ENCODE data around the gene OTOG.

Gene OTOG

DNA sequence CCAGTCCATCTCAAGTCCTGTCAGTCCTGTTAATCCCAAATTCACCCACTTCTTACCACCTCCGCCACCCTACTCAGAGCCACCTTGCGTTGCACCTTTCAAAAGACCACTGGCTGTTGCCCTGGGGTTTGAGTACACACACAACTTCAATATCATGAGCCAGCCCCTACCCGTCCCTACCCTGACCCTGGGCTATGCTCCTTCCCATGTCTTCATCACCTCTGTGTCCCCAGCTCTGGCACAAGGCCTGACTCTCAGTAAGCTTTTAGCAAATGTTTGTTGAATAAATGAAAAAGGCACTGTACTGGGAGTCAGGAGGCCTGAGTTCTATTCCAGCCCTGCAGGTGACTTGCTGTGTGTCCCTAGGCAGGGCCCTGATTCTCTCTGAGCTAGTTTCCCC lies 26.5 kb downstream of the OTOG start:
- DNase-seq (ENCODE audit: low spot score in 2 of 2) = no peak
- H3K4me1 Mint-ChIP-seq = no peaks in the 10 kb centered on the region
- no peak overlapping the region for H3K27ac Mint-ChIP-seq (ENCODE audit: low read depth)

DNA sequence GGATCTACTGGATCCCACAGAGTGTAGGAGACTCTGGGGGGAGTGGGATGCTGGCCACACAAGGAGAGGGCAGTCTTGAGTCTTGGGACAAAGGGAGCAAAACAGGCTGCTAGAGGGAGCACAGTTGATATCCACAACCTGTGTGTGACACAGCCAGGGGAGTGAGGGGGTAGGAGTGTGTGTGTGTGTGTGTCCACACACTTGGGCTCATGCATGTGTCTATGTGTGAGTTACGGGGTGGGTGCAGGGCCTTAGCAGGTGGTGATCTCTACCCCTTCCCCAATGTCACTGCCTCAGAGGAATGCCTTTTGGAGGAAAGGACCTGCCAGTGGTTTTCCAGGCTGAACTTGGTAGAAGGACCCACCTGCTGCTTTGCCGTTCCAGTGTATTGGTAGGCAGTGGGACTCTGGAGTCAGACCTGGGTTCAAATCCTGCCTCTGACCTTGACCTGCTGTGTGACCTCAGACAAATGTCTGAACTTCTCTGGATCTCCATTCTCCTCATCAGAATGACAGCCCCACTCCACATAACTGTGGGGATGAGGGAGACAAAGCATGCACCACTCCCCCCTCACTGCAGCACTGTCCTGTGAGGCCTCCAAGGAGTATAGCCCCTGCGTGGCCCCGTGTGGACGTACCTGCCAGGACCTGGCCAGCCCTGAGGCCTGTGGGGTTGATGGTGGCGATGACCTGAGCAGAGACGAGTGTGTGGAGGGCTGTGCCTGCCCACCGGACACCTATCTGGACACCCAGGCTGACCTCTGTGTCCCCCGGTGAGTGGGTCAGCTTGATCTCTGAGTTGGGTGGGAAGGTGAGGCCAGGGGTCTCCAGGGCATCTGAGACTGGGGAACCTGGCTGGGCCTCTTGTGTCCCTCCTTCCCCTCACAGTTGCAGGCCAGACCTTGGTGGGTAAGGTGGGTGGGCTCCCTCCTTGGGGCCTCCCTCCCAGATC lies 27.4 kb downstream of the OTOG start:
- Mint-ChIP-seq H3K36me3 (ENCODE audit: insufficient read depth) (no peaks in the 10 kb centered on the region), H3K27ac (ENCODE audit: low read depth) (no peak overlapping the region), H3K4me1 (no peaks in the 10 kb centered on the region), H3K9me3 (no peaks in the 10 kb centered on the region), H3K27me3 (peaks cover 47% of the 10 kb centered on the region), H3K4me3 (no peak overlapping the region)
- no peak for ATAC-seq (replicated peaks; ENCODE audit: extremely low read depth, poor library complexity, severe bottlenecking)
- DNase-seq (ENCODE audit: low spot score in 2 of 2) = no peak

More for the DNA sequence above, 26.5 kb downstream of the OTOG start:
- Mint-ChIP-seq H3K27me3 (peaks cover 45% of the 10 kb centered on the region), H3K4me3 (no peak overlapping the region), H3K9me3 (no peaks in the 10 kb centered on the region), H3K36me3 (ENCODE audit: insufficient read depth) (no peaks in the 10 kb centered on the region)
- ATAC-seq (replicated peaks; ENCODE audit: extremely low read depth, poor library complexity, severe bottlenecking) = no peak

DNA sequence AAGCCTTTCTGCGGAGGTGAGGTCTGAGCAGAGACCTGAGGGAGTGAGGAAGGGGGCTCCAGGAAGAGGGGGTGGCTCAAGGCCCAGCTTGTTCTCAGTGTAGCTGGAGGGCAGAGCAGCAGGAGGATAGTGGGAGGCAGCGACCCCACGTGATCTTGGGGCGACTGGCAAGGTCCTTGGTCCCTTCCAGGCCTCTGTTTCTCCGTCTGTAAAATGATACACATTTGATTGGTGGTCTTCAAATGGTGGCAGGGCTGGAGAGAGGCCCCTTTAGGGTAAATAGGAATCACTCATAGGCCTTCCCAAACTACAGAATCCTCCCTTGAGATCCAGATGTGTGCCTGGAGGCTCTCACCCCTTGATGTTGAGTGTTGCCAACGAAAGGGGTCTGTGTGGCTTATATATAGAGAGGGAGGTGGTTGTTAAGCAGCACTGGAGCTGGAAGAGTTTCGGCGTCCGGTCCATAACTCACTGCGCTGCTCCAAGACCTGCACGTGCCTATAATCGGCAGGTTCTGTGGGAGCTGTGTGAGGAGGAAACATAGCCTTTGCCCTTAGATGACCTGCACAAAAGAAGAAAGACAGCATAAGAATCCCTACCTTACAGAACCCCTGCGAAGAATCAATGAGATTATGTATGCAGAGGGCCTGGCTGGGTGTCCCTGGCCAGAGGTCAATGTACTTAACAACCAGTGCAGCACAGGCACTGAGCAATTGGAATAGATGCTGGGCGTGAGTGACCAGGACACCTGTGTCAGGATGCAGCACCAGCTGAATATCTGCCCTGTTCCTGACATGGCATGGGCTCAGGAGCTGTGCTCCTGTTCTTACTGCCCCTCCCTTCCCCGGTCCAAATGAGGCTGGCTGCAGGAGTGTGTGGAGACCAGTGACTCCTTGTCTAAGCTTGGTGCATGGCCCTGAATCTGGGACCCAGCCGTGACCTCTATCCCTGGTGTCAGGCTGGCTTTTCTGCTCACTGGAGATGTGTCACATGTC lies 28.7 kb downstream of the OTOG start:
- no peaks in the 10 kb centered on the region for H3K4me1 Mint-ChIP-seq
- peaks cover 47% of the 10 kb centered on the region for H3K27me3 Mint-ChIP-seq
- no peaks in the 10 kb centered on the region for H3K9me3 Mint-ChIP-seq
- no peak overlapping the region for H3K27ac Mint-ChIP-seq (ENCODE audit: low read depth)
- DNase-seq (ENCODE audit: low spot score in 2 of 2) (no peak), ATAC-seq (replicated peaks; ENCODE audit: extremely low read depth, poor library complexity, severe bottlenecking) (no peak)
- H3K36me3 Mint-ChIP-seq (ENCODE audit: insufficient read depth) = no peaks in the 10 kb centered on the region
- H3K4me3 Mint-ChIP-seq = no peak overlapping the region

DNA sequence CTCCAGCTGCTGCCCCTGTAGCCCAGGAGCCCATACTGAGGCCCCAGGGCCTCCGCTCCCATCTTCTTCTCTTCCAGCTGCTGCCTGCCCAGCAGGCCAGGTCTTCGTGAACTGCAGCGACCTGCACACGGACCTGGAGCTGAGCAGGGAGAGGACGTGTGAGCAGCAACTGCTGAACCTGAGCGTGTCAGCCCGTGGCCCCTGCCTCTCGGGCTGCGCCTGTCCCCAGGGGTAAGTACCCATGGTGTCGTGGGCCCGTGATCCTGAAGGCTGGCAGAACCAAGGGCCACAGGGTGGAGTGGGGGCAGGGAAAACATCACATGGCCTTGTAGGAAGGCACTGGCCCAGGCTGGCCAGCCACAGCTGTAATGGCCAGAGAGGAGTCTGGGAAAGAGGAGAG lies 31.2 kb downstream of the OTOG start:
- no peaks in the 10 kb centered on the region for H3K4me1 Mint-ChIP-seq
- no peaks in the 10 kb centered on the region for H3K36me3 Mint-ChIP-seq (ENCODE audit: insufficient read depth)
- H3K4me3 Mint-ChIP-seq = no peak overlapping the region
- H3K27me3 Mint-ChIP-seq = peaks cover 41% of the 10 kb centered on the region
- no peak overlapping the region for H3K27ac Mint-ChIP-seq (ENCODE audit: low read depth)
- no peaks in the 10 kb centered on the region for H3K9me3 Mint-ChIP-seq
- no peak for ATAC-seq (replicated peaks; ENCODE audit: extremely low read depth, poor library complexity, severe bottlenecking)
- no peak for DNase-seq (ENCODE audit: low spot score in 2 of 2)

DNA sequence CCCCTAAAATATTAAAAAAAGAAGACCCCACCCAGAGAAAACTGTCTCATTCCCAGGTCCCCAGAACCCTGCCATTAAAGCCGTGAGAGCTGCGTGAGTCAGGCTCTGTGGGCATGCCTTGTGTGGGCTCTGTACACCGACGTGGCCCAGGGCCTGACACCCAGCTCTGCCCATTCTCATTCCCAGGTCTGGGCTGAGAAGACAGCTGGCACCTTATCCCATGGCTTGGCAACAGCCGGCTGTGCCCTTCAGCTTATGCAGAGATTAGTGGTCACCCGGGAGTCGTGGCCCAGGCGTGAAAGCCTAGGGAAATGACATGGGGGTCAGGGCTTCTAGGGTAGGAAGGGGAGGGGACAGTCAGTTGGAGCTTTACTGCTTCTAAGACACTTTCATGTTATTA lies 31.9 kb downstream of the OTOG start:
- H3K36me3 Mint-ChIP-seq (ENCODE audit: insufficient read depth) = no peaks in the 10 kb centered on the region
- H3K27me3 Mint-ChIP-seq = peaks cover 35% of the 10 kb centered on the region
- H3K4me1 Mint-ChIP-seq = no peaks in the 10 kb centered on the region
- ATAC-seq (replicated peaks; ENCODE audit: extremely low read depth, poor library complexity, severe bottlenecking) = no peak
- H3K9me3 Mint-ChIP-seq = no peaks in the 10 kb centered on the region
- DNase-seq (ENCODE audit: low spot score in 2 of 2) = no peak
- no peak overlapping the region for H3K27ac Mint-ChIP-seq (ENCODE audit: low read depth)
- H3K4me3 Mint-ChIP-seq = no peak overlapping the region

DNA sequence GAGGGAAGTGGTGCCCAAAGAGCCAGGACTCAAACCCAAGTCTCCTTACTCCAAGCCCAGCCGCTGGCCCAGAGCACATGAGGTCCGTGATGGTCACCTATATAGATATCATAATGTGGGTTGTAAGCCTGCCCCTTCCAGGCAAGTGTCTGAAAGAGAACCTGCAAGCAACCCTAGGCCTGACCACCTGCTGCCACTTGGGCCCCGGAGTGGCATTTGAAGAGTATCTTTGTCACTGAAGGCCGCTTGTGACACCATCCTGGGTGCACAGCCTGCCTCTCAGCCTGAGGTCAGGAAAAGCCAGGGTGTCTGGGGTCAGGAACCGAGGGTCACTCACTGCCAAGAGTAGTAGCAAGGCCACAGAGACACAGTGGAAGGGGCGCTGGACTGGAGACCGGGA lies 32.4 kb downstream of the OTOG start:
- no peak for ATAC-seq (replicated peaks; ENCODE audit: extremely low read depth, poor library complexity, severe bottlenecking)
- H3K9me3 Mint-ChIP-seq = no peaks in the 10 kb centered on the region
- no peak overlapping the region for H3K27ac Mint-ChIP-seq (ENCODE audit: low read depth)
- no peaks in the 10 kb centered on the region for H3K36me3 Mint-ChIP-seq (ENCODE audit: insufficient read depth)
- no peaks in the 10 kb centered on the region for H3K4me1 Mint-ChIP-seq
- no peak for DNase-seq (ENCODE audit: low spot score in 2 of 2)
- H3K4me3 Mint-ChIP-seq = no peak overlapping the region
- H3K27me3 Mint-ChIP-seq = peaks cover 30% of the 10 kb centered on the region

DNA sequence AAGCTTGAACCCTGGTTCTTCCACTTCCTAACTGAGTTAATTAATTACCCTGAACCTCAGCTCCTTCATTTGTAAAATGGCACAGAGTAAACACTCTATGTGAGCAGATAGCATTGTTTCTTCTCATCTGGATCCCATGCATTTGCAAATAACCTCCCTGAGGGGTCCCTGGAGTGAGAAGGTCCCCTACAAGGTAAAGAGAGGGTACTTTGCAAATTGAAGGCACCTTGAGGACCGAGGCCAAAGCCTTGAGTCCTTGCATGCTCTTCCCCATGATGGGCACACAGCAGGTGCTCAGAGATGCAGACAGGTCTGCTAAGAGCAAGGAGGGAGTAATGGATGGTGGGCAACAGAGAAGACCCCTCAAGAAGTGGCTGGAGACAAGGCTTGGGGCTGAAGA lies 33.2 kb downstream of the OTOG start:
- no peaks in the 10 kb centered on the region for H3K9me3 Mint-ChIP-seq
- no peak overlapping the region for H3K27ac Mint-ChIP-seq (ENCODE audit: low read depth)
- DNase-seq (ENCODE audit: low spot score in 2 of 2) (no peak), ATAC-seq (replicated peaks; ENCODE audit: extremely low read depth, poor library complexity, severe bottlenecking) (no peak)
- H3K27me3 Mint-ChIP-seq = peaks cover 27% of the 10 kb centered on the region
- no peaks in the 10 kb centered on the region for H3K36me3 Mint-ChIP-seq (ENCODE audit: insufficient read depth)
- H3K4me1 Mint-ChIP-seq = no peaks in the 10 kb centered on the region
- H3K4me3 Mint-ChIP-seq = no peak overlapping the region

DNA sequence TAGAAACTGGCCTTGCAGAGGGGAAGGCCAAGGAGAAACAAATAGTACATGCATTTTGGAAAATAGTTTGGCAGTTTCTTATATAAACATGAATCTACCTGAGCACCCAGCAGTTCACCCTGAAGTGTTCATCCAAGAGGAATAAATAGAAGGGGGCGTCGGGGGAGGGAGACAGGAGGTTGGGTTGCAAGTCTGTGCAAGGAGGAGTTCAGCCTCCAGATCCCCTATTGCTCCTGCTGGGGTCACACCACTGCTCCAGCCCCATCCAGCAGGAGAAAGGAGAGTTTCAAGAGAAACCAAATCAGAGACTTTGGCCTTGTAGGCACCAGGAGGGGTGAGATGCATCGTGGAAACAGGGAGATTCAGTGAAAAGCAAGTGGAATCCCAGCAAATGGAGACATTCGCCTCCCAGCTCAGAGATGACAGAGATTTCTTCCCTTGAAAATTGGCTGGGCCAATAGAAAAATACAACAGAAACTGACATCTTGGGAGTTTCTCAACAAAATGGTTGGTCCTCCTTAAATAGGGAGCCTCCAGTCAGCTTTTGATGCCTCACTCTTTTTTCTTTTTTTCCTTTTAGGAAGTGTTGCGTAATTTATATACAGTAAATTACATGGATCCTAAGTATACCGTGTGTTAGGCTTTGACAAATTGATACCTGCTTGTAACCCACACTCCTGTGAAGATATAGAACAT lies 34.1 kb downstream of the OTOG start:
- Mint-ChIP-seq H3K27me3 (peaks cover 33% of the 10 kb centered on the region), H3K4me3 (no peak overlapping the region), H3K36me3 (ENCODE audit: insufficient read depth) (no peaks in the 10 kb centered on the region), H3K4me1 (no peaks in the 10 kb centered on the region), H3K9me3 (no peaks in the 10 kb centered on the region), H3K27ac (ENCODE audit: low read depth) (no peak overlapping the region)
- no peak for ATAC-seq (replicated peaks; ENCODE audit: extremely low read depth, poor library complexity, severe bottlenecking)
- no peak for DNase-seq (ENCODE audit: low spot score in 2 of 2)

DNA sequence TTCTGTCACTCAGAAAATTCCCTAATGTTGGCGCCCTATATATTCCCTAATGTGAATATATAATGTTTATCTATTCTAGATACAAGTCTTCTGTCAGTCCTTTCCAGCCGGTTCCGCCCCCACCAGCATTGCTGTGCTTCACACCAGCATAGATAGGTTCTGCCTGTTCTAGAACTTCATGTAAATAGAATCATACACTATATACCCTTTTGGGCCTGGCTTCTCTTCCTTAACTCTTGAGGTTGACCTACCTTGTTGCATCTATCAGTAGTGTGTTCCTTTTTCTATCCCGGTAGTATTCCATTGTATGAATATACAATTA lies 34.6 kb downstream of the OTOG start:
- Mint-ChIP-seq H3K27ac (ENCODE audit: low read depth) (no peak overlapping the region), H3K4me1 (no peaks in the 10 kb centered on the region), H3K36me3 (ENCODE audit: insufficient read depth) (no peaks in the 10 kb centered on the region), H3K4me3 (no peak overlapping the region), H3K27me3 (peaks cover 37% of the 10 kb centered on the region), H3K9me3 (no peaks in the 10 kb centered on the region)
- DNase-seq (ENCODE audit: low spot score in 2 of 2) = no peak
- ATAC-seq (replicated peaks; ENCODE audit: extremely low read depth, poor library complexity, severe bottlenecking) = no peak

DNA sequence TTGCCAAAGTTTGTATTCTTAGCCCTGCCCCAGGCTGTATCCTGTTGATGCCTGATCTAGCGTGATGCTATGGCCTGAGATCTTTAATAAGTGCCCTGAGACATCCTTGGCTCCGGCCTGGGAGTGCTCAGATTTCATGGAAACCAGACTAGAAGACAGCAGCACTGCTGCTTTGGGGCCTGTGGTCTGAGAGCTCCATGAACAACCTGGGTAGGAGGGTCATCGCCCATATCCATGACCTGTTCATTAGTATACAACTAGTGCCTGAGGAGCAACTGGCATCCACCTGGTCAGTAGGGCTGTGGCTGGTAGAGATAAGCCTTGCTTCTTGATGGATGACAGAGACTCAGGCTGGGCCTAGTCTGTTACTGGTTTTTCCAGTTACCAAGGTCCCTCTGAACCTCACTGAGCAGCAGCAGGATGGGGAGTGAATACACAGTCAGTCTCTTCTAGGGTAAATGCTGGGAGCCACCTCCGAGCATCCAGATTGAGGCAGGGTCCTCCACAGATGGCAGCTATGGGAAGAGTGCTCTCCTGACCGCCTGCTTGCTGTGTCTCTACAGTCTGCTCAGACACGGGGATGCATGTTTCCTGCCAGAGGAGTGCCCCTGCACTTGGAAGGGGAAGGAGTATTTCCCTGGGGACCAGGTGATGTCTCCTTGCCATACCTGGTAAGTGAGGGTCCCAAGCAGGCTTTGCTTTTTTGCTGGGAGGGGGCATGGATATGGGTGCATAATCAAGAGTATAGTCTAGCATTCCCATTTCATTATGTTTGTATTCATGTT lies 39.0 kb downstream of the OTOG start:
- DNase-seq (ENCODE audit: low spot score in 2 of 2) = no peak
- H3K4me3 Mint-ChIP-seq = no peak overlapping the region
- ATAC-seq (replicated peaks; ENCODE audit: extremely low read depth, poor library complexity, severe bottlenecking) = no peak
- H3K27ac Mint-ChIP-seq (ENCODE audit: low read depth) = no peak overlapping the region
- H3K9me3 Mint-ChIP-seq = no peaks in the 10 kb centered on the region
- no peaks in the 10 kb centered on the region for H3K36me3 Mint-ChIP-seq (ENCODE audit: insufficient read depth)
- H3K27me3 Mint-ChIP-seq = peaks cover 25% of the 10 kb centered on the region
- H3K4me1 Mint-ChIP-seq = no peaks in the 10 kb centered on the region

DNA sequence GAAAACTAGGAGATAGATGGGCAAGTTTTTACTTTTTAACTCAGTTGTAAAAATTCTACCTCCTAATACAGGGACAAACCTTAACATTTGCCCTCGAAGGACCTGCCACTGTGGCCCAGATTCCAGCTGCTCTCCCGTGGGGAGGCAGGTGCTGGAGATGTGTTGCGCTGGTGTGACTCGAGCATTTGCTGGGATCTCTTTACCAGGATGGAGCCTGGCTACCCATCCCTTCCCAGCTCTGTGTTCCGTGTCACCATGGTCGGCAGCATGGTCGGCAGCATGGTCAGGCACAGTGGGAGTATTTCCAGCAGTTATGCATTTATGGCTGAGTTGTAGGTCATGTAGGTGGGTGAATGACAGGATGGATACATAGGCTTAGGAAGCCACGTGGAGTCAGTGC lies 41.1 kb downstream of the OTOG start:
- Mint-ChIP-seq H3K4me1 (no peaks in the 10 kb centered on the region), H3K27me3 (peaks cover 34% of the 10 kb centered on the region), H3K27ac (ENCODE audit: low read depth) (no peak overlapping the region), H3K36me3 (ENCODE audit: insufficient read depth) (no peaks in the 10 kb centered on the region), H3K9me3 (no peaks in the 10 kb centered on the region), H3K4me3 (no peak overlapping the region)
- DNase-seq (ENCODE audit: low spot score in 2 of 2) = no peak
- no peak for ATAC-seq (replicated peaks; ENCODE audit: extremely low read depth, poor library complexity, severe bottlenecking)

DNA sequence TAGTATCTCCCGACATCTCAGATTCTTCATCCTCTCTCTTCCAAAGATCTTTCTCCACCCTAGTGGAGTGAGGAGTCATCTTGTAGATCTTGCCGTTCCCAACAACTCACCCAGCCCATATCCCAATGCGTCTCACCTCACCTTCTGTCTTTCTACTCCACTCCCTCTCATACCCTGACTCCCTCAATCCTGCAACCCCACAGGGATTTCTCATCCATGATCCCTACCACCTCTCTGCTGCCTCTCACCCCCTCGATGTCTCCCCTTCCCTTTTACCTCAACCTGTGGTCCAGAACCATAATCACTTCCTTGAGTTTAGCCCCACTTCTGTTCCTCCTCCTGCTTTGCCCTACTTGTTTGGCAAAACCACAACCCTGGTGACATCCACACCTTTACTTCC lies 41.7 kb downstream of the OTOG start:
- Mint-ChIP-seq H3K4me3 (no peak overlapping the region), H3K4me1 (no peaks in the 10 kb centered on the region), H3K27me3 (peaks cover 34% of the 10 kb centered on the region), H3K9me3 (no peaks in the 10 kb centered on the region), H3K36me3 (ENCODE audit: insufficient read depth) (no peaks in the 10 kb centered on the region), H3K27ac (ENCODE audit: low read depth) (no peak overlapping the region)
- DNase-seq (ENCODE audit: low spot score in 2 of 2) (no peak), ATAC-seq (replicated peaks; ENCODE audit: extremely low read depth, poor library complexity, severe bottlenecking) (no peak)
